Breast epithelium (tissue), 4 donors: ENCODE data around the gene NBAS. TPM values are rescaled to one million over a fixed set of nuclear protein-coding genes. Genes with fewer than 3 reads are reported as not detected.

Experiments
- DNase-seq, 2 donors: peaks; one replicate each; pipeline ENCODE4 v3.0.0-alpha.2; 2019; ENCODE audit warnings: low spot score in 2 of 2
- H3K27ac ChIP-seq, 2 donors: fragments of 200-600 bp; sonication (generic) in 1 of 2; one replicate each; pipeline ENCODE4 v1.5.1; 2016 to 2019; ENCODE audit warnings: mild to moderate bottlenecking in 1 of 2
- H3K27me3 ChIP-seq, 2 donors: fragments of 200-600 bp; sonication (generic) in 1 of 2; one replicate each; pipeline versions ENCODE4 v1.5.1 to v1.6.0; 2017 to 2019; ENCODE audit warnings: control low read depth in 1 of 2, mild to moderate bottlenecking in 1 of 2
- H3K36me3 ChIP-seq: fragments of 200-600 bp; one replicate; pipeline ENCODE4 v1.5.1; 2019
- H3K4me1 ChIP-seq, 2 donors: fragments of 200-600 bp; sonication (generic); one replicate each; pipeline ENCODE4 v1.5.1; 2016 to 2019; ENCODE audit warnings: control low read depth in 1 of 2
- H3K4me3 ChIP-seq, 3 donors: fragments of 200-600 bp; sonication (generic); 1 replicate in 2 of 3; 2 replicates in 1 of 3; pipeline ENCODE4 v1.5.1; 2016 to 2019; ENCODE audit warnings: mild to moderate bottlenecking in 3 of 3, moderate library complexity in 2 of 3
- H3K9me3 ChIP-seq, 2 donors: fragments of 200-600 bp; sonication (generic) in 1 of 2; one replicate each; pipeline ENCODE4 v1.5.1; 2016 to 2019; ENCODE audit warnings: control low read depth in 1 of 2
- POLR2A ChIP-seq: fragments of 450-650 bp; IDR thresholded peaks from one replicate; pipeline ENCODE4 v1.6.1; 2016; ENCODE audit warnings: antibody characterized with exemption, mild to moderate bottlenecking, moderate library complexity
- POLR2AphosphoS5 ChIP-seq, 3 donors: sonication (generic); formaldehyde crosslinking; IDR thresholded peaks; one replicate each; pipeline ENCODE4 v1.6.1; 2017; ENCODE audit warnings: antibody characterized with exemption in 3 of 3
- intact Hi-C: fragments of 100-400 bp; cut with DNase I; formaldehyde crosslinking; loops from one replicate; pipeline ENCODE4 v1.15.1; 2023; ENCODE audit warnings: low total_unique reads
- total RNA-seq, 3 donors: library from RNA; depleted of rRNA; stranded (reverse); fragments of >200 nt; gene quantifications; one replicate each; pipeline ENCODE4 v1.1.0, GENCODE V29; 2016
- TF ChIP-seq, protein P1 (sequence below), 3 donors: fragments of 450-650 bp; IDR thresholded peaks; one replicate each; pipeline ENCODE4 v1.5.1; 2016 to 2017; ENCODE audit warnings: antibody characterized with exemption in 3 of 3, mild to moderate bottlenecking in 3 of 3, moderate library complexity in 3 of 3

NBAS gene
- total RNA-seq, 3 donors from 2014 or later: 44.9 to 59.1 (median 45.1) TPM

DNA sequence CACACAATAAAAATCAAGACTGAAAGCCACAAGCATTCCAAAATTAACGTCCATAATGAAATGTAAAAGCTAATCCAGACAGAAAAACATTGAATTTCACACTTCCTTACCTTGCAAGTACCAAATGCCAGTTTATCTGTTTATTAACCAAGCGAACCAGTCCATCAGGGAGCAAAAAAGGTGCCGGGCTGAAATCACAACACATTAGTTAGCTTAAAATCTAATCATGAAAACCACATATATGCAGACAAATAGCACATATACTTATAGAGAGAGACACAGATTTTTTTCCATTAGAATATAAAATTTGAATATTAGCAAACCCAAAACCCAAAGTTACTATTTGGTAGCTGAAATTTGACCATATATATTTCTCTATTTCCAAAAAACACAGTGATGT, 7.2 kb downstream of the NBAS start:
- no peaks in the 10 kb centered on the region for H3K4me1 ChIP-seq
- intact Hi-C loops: no loop called here
- H3K36me3 ChIP-seq: no peaks in the 10 kb centered on the region

DNA sequence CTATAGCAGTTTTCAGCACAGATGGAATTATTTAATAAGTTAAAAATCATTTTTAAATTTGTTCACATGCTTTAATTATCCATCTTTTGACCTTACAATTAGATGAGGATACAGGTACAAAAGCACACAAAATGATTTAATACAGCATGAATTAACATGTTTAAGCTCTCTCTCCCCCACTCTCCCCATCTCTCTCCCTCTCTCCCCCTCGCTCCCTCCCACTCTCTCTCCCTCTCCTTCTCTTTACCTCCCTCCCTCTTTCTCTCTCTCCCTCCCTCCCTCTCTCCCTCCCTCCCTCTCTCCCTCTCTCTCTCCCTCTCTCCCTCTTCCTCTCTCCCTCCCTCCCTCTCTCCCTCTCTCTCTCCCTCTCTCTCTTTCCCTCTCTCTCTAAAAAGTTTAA, 7.6 kb downstream of the NBAS start:
- TF ChIP-seq POLR2A (no peak), POLR2AphosphoS5 (IDR thresholded peaks at IDR 0.05) (no peak)
- TF ChIP-seq, protein P1, sequence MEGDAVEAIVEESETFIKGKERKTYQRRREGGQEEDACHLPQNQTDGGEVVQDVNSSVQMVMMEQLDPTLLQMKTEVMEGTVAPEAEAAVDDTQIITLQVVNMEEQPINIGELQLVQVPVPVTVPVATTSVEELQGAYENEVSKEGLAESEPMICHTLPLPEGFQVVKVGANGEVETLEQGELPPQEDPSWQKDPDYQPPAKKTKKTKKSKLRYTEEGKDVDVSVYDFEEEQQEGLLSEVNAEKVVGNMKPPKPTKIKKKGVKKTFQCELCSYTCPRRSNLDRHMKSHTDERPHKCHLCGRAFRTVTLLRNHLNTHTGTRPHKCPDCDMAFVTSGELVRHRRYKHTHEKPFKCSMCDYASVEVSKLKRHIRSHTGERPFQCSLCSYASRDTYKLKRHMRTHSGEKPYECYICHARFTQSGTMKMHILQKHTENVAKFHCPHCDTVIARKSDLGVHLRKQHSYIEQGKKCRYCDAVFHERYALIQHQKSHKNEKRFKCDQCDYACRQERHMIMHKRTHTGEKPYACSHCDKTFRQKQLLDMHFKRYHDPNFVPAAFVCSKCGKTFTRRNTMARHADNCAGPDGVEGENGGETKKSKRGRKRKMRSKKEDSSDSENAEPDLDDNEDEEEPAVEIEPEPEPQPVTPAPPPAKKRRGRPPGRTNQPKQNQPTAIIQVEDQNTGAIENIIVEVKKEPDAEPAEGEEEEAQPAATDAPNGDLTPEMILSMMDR (IDR thresholded peaks at IDR 0.05): no peak
- intact Hi-C loops: no loop called here
- no peaks in the 10 kb centered on the region for H3K36me3 ChIP-seq
- H3K27ac ChIP-seq: no peak overlapping the region
- no peak overlapping the region for H3K4me3 ChIP-seq
- H3K9me3 ChIP-seq: no peaks in the 10 kb centered on the region
- H3K27me3 ChIP-seq: no peaks in the 10 kb centered on the region
- H3K4me1 ChIP-seq: no peaks in the 10 kb centered on the region
- no peak for DNase-seq

More for the DNA sequence above, 7.2 kb downstream of the NBAS start:
- H3K9me3 ChIP-seq: no peaks in the 10 kb centered on the region
- H3K27me3 ChIP-seq: no peaks in the 10 kb centered on the region
- H3K27ac ChIP-seq: no peak overlapping the region
- TF ChIP-seq, protein P1 (IDR thresholded peaks at IDR 0.05): no peak
- H3K4me3 ChIP-seq: no peak overlapping the region
- no peak for DNase-seq

DNA sequence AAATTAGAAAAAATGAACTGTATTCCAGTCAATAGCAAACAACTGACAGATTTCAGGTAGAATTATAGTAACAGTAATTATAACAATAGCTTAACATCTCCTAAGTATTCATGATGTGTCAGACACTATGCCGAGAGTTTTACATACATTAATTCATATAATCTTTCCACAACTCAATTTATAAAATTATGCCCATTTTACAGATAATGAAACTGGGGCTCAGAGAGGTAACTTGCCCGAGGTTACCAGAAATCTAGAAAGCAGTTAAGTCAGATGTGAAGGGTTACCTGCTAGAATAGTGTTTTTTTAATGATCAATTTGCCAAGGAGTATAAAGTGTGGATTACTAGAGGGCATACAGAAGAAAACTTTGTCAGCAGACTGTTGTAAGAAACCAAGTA, 12.2 kb downstream of the NBAS start:
- TF ChIP-seq POLR2AphosphoS5 (IDR thresholded peaks at IDR 0.05) (no peak), POLR2A (no peak)
- TF ChIP-seq, protein P1 (IDR thresholded peaks at IDR 0.05): no peak
- Histone ChIP-seq H3K4me3 (no peak overlapping the region), H3K4me1 (no peaks in the 10 kb centered on the region), H3K27ac (no peak overlapping the region), H3K36me3 (no peaks in the 10 kb centered on the region), H3K27me3 (no peaks in the 10 kb centered on the region), H3K9me3 (no peaks in the 10 kb centered on the region)
- no peak for DNase-seq
- intact Hi-C loops: no loop called here

DNA sequence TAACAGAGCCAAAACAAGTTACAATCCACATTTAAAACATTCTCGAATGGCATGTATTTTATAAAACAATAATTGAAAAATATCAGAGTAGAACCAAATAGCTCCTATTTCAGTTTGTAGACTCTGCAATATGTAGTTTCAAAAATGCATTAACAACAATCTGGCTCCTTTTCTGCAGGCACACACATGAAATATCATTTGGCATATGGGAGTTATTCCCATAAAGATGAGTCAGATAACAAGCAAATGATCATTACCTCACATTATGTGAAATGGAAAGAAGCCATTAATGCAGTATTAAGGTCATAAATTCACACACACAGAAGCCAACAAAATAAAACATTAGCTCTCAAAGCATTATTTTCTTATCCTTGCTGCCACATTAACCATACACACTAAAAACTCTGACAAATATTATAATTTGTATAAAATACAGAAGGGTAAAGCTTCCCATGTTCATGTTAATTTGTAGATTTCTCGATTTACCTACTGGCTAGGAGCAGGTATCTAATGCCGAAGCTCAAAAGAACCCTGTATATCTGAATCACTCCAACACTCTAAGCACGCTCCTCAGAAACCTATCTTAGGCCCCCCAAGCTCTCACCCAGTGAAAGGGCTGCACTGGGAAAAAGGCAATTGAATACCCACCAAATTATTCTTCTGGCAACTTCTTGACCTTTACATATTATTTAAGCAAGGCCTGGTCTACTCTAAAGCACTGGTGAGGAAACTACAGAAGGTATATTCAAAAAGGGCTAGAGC, 13.8 kb downstream of the NBAS start:
- DNase-seq: no peak
- Histone ChIP-seq H3K4me3 (no peak overlapping the region), H3K36me3 (no peaks in the 10 kb centered on the region), H3K4me1 (no peaks in the 10 kb centered on the region), H3K9me3 (no peaks in the 10 kb centered on the region), H3K27ac (no peak overlapping the region), H3K27me3 (no peaks in the 10 kb centered on the region)
- intact Hi-C loops: no loop called here
- TF ChIP-seq POLR2AphosphoS5 (IDR thresholded peaks at IDR 0.05) (no peak), POLR2A (no peak)
- TF ChIP-seq, protein P1 (IDR thresholded peaks at IDR 0.05): no peak

DNA sequence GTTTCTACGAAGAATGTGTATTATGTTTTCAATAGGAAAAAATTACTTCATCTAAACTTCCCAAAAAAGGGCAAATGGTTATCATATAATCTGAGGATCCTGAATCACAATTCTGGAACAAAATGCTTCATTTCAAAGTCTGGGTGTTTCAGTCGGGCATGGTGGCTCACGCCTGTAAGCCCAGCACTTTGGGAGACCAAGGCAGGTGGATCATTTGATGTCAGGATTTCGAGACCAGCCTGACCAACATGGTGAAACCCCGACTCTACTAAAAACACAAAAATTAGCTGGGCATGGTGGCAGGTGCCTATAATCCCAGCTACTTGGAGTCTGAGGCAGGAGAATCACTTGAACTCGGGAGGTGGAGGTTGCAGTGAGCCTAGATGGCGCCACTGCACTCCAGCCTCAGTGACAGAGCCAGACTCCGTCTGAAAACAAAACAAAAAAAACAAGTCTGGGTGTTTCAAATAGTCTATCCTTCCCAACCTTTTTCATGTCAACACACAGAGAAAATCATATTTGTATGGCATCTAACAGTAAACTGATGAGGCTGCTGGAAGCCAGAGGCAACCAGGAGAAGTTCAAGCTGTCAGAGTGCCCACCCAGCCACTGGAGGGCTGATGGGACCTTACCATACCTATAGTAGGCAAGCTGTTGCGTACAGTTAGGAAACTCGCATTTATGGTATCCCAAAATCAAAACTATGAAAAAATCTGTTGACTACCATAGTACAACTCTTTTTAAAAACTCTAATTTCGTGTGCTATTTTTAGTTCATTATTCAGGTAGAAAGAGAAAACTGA, 14.6 kb downstream of the NBAS start:
- intact Hi-C loops: no loop called here
- Histone ChIP-seq H3K27ac (no peak overlapping the region), H3K4me3 (no peak overlapping the region), H3K36me3 (no peaks in the 10 kb centered on the region), H3K4me1 (no peaks in the 10 kb centered on the region), H3K27me3 (no peaks in the 10 kb centered on the region), H3K9me3 (no peaks in the 10 kb centered on the region)
- TF ChIP-seq POLR2A (no peak), POLR2AphosphoS5 (IDR thresholded peaks at IDR 0.05) (no peak)
- TF ChIP-seq, protein P1 (IDR thresholded peaks at IDR 0.05): no peak
- DNase-seq: no peak
